Activated CD8-positive, alpha-beta memory T cell treated with anti-CD3 and anti-CD28 coated beads for 1 hour (primary cell): Measurements from ENCODE around the gene SSB.
"Not testable (repeated sequence)": the region's sequence is repeated elsewhere in the genome, so short reads cannot be mapped to it uniquely, and the experiment has no call there.

Experiments used
- DNase-seq, 2 donors: peaks; one replicate each; pipeline ENCODE4 v3.0.0-alpha.2; 2020; ENCODE audit warnings: low read depth in 1 of 2; ENCODE audit errors: extremely low read depth in 1 of 2

Gene SSB

DNA sequence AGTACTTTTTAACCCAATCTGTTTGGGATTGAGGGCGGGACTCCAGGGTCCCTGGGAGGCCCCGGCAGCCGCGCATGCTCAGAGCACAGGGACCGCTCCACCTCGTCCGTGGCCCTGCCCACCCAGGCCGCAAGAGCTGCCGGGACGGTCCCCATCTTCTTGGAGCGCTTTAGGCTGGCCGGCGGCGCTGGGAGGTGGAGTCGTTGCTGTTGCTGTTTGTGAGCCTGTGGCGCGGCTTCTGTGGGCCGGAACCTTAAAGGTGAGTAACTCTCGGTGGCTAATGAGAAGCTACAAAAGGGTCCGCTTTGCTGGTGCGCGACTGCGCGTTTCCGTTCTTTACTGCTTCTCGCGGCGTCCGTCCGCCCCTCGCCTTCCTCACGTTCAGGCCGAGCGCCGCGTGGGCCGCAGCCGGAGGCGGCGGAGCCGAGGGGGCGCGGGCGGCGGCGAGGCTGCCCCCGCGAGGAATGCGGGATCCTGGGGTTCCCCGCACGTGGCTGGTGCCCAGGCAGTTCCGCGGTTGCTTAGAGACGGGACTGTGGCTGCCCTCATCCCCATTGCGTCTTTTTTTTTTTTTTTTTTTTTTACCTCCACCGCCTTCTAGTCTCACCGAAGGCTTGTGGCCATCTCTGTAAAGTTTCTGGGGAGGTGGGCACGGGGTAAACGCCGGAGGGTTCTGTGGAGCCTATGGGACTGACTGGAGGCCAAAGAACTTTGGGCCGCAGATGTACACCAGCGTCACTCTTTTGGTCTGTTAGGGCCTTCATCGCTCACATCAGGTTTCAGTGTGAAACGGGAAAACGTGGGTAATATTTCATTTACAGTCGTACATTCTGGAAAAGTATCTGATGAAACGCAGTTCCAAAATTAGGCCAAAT, at the start of gene SSB:
Gene SSB (plus strand): TSS at position 154 of the 875 bp plus-strand sequence. CDS start 2,090 bp downstream, outside the sequence.
- DNase-seq, result peak; percentile 88 to 90

GRCh38 chr2:169752752-169753151, 45.9 kb upstream of the SSB start:
- DNase-seq, result no peak

- DNase-seq, result no peak
Measured at GRCh38 chr2:169755083-169755870, 43.4 kb upstream of the SSB start.

- no peak for DNase-seq
Measured at GRCh38 chr2:169756342-169756741, 42.3 kb upstream of the SSB start.

DNA sequence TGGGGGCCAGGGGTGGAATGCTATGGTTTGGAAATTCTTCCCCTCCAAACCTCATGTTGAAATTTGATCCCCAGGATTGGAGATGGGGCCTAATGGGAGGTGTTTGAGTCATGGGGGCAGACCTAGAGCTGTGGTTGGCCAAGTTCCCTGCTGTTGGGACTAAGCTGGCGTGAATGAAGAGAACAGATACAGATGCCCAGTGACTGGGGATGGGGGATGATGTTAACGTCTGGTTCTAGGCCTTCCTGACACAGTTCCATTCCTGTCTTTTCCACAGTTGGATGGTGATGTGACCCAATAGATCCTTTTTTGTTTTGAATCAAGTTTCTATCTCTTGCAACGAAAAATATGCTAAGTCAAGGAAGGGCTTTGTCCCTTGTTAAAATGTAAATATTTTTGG, 41.3 kb upstream of the SSB start:
- DNase-seq, result no peak

DNA sequence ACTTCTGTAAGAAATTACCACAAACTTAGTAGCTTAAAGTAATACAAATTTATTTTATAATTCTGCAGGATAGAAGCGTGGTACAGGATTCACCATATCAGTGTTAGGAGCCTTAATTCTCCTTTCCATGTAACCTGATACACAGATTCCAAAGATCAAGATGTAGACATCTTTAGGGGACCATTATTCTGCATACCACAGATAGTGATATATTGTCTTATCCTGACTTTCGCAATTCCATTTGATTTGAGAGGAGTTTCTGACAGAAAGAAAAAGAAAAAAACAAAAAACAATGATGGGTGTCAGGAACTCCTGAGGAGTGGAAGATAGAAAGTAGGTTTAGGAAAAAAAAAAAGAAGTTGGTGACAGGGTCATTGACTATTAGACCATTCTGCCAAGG, 40.9 kb upstream of the SSB start:
- DNase-seq, result no peak

DNA sequence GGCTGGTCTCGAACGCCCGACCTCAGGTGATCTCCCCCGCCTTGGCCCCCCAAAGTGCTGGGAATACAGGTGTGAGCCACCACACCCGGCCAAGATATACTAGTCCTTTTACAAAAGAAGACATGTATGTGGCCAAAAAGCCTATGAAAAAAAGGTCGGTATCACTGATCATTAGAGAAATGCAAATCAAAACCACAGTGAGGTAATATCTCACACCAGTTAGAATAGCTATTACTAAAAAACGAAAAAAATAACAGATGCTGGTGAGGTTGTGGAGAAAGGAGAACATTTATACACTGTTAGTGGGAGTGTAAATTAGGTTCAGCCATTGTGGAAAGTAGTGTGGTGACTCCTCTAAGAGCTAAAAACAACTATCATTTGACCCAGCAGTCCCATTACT, 38.7 kb upstream of the SSB start:
- DNase-seq, result no peak

DNA sequence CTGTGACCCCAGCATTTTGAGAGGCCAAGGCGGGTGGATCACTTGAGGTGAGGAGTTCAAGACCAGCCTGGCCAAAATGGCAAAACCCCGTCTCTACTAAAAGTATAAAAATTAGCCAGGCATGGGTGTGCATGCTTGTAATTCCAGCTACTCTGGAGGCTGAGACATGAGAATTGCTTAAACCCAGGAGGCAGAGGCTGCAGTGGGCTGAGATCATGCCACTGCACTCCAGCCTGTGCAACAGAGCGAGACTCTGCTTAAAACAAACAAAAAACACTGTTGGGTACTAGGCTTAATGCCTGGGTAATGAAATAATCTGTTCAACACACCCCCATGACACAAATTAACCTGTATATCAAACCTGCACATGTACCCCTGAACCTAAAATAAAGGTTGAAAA, 37.9 kb upstream of the SSB start:
- DNase-seq, result not testable (repeated sequence)

DNA sequence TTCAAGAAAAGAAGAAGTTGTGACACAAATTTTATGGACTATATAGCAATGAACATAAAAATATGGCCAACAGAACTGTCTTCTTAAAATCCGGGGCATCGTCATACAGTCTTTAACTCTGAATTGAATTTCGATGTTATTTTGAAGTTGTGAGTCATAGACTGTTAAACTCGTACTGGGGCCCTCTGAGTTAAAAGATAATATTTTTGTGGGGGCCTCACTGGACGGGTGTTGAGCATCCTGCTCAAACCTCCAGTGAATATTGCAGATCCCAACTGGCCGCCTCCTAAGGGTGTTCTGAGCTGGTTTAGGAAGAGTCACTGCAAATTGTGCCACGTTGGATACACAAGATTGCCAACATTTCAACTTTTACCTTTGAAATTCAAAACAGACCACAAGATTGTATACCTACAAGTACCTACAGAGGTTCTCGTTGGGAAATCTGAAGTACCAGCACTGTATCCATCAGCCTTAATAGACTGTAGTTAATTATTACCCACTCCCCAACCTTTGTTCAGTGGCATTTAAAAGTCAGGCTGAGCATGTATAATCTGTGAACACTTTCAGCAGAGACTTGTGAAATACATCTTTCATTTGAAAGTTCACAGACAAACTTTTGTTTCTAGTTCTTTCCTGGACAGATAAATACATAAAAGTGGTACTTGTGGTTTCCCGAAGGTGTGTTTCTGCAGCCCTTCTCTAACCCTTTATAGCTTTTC, 37.3 kb upstream of the SSB start:
- no peak for DNase-seq

DNA sequence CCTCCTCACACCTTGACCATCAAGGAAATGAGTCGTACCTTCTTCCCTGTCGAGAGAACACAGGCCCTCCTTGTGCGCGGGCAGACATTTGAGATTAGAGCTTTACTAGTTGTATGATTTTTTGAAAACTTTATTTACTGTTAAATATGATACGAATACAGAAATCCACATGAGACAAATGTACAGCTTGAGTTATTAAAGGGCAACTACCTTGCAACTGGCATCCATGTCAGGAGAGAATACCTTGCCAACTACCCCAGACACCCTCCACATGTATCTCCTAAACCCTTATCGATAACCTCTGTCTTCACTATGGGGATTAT, 36.7 kb upstream of the SSB start:
- DNase-seq, result no peak

DNA sequence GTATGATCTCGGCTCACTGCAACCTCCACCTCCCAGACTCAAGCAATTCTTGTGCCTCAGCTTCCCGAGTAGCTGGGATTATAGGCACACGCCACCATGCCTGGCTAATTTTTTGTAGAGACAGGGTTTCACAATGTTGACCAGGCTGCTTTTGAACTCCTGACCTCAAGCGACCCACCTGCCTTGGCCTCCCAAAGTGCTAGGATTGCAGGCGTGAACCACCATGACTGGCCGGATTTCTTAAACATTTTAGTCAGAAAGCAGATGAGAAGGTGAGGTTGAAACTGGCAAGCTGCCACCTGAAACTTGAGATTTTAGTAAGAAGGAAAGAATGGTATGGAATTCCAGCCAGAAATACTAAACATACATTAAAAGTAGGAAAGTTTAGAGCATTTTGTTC, 33.1 kb upstream of the SSB start:
- DNase-seq, result no peak

DNA sequence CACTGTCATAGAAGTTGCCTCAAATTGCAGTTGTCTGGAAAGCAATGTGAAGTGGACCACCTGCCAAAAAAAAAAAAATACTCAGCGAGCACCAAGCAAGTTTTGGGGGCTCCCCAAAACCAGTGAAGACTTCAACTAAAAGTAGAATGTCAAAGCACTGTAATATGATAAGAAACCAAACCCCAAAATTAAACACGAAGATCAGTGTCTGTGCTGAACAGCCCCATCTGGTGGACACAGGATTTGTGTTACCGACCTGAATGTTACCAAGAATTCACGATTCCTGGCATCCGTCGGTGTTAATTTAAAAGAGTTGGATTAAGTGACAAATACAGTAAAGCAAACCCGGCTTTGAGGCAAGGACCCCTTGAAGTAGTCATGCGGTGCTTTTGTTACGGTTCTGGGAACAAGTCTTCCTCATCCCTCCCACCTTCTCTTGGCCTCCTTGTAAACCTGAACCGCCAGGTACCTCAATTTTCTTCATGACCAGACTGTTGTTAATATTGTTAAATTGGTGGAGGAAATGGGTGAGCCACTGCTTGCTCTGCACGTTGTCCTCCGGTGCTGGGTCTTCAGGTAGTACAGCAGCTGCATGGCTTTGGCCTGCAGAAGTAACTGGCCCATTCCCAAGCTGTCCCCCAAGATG, 31.3 kb upstream of the SSB start:
- peak in 1 of 2 donors; percentile 31 for DNase-seq

GRCh38 chr2:169768262-169768995, 30.2 kb upstream of the SSB start:
- DNase-seq, result peak in 1 of 2 donors; percentile 9

DNA sequence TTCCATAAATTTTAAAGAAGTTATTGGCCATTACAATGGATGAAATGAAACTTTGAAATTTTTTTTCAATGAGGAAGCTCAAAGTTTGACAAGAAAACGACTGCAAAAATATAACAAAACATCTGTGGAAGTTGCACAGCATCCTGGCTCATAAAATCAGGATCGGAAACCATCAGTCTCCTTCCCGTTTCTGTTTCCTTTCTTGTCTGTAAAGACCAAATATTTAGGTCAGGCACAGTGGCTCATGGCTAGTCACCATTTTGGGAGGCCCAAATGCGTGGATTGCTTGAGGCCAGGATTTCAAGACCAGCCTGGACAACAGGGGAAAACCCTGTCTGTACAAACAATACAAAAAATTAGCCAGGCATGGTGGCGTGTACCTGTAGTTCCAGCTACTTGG, 27.6 kb upstream of the SSB start:
- DNase-seq, result no peak

DNA sequence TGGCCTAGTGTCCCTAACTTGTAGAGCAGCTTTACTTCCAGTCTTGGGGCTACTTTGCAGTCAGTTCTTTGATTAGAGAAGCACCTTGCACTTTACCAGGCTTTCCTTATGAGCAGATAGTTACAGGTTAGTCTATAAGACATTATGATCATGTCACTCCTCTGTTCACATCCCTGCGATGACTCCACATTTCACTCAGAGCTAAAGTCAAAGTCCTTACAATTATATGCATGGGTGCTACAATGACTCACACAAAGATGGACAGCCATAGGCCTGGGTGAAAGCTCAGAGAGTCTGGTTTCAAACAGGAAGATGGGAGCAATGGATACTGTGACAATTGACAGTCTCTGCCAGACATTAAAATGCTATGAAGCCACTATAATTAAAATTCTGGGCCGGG, 27.1 kb upstream of the SSB start:
- no peak for DNase-seq

- DNase-seq, result no peak
Measured at GRCh38 chr2:169772651-169773050, 26.0 kb upstream of the SSB start.

GRCh38 chr2:169775354-169775753, 23.3 kb upstream of the SSB start:
- no peak for DNase-seq

DNA sequence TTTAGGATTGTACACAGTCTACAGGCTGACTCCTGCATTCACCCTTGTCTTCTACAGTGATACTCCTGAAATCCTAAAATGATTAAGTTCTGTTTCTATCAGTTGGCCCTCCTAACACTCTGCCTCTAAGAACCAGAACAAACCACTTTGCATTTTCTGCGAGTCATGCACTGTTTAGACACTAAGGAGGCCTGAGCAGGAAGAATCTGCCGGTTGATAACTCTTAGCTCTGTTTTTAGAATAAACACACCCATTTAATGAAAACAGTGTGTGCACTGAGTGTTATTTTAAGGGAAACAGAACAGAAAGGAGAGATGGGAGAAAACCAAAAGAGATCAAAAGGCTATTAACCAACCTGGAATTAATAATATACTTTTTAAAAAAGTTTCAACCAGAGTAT, 22.9 kb upstream of the SSB start:
- DNase-seq, result no peak

DNA sequence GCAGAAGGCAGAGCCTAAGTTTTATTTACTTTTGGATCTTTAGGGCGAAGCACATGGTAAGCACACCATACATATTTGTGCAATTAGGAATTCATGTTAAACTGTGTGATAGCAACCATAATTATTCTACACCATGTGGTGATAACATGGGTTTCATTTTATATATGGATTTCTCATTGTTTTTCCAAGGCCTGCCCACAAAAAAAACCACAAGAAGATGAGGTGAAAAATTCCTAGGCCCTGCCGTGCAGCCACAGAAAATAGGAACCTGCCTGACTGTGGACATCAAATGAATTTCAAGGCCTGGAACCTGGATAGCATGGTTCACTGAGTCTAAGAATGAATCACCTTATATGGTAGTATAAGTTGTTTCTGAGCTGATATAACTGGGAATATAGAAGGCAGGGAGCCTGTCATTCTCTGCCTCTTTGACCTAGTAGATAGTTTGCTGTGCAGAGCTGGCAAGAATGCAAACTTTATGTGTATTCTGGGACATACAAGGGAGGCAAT, 22.4 kb upstream of the SSB start:
- DNase-seq, result no peak

- no peak for DNase-seq
Measured at GRCh38 chr2:169778446-169778845, 20.2 kb upstream of the SSB start.
